Activated CD4-positive, alpha-beta T cell treated with anti-CD3 and anti-CD28 coated beads for 36 hours (primary cell): Measurements from ENCODE around the gene CCNH. TPM values are rescaled to one million over a fixed set of nuclear protein-coding genes. Genes with fewer than 3 reads are reported as not detected.

Experiments
- ATAC-seq: fragments of 200-7000 bp; cut with Tn5 transposase; one replicate; pipeline ENCODE4 v1.10.0; 2021; ENCODE audit warnings: mild to moderate bottlenecking, moderate library complexity
- CTCF ChIA-PET: fragments of 350-600 bp; sonication (Branson Sonifier 250); formaldehyde crosslinking; loops from one replicate; lab custom pipeline; 2021; ENCODE audit warnings: antibody characterized with exemption; lab: Charles Lee
- POLR2A ChIA-PET: fragments of 350-600 bp; sonication (Branson Sonifier 250); formaldehyde crosslinking; loops from one replicate; lab custom pipeline; 2021; ENCODE audit warnings: antibody characterized with exemption, inconsistent platforms; lab: Charles Lee
- DNase-seq: peaks from one replicate; pipeline ENCODE4 v3.0.0-alpha.2; 2020
- H3K27ac Mint-ChIP-seq: one replicate; pipeline ENCODE4 v1.8.0; 2021; ENCODE audit warnings: mixed read lengths
- H3K27me3 Mint-ChIP-seq: one replicate; pipeline ENCODE4 v1.8.0; 2021; ENCODE audit warnings: mixed read lengths
- H3K36me3 Mint-ChIP-seq: one replicate; pipeline ENCODE4 v1.8.0; 2021; ENCODE audit warnings: low read depth, mixed read lengths
- H3K4me1 Mint-ChIP-seq: one replicate; pipeline ENCODE4 v1.8.0; 2021; ENCODE audit warnings: mixed read lengths
- H3K4me3 Mint-ChIP-seq: one replicate; pipeline ENCODE4 v1.8.0; 2021; ENCODE audit warnings: mild to moderate bottlenecking, moderate library complexity, mixed read lengths
- H3K9me3 Mint-ChIP-seq: one replicate; pipeline ENCODE4 v1.8.0; 2021; ENCODE audit warnings: low read depth, mixed read lengths
- intact Hi-C, 2 experiments: fragments of 100-400 bp; cut with DNase I in 1 of 2; cut with micrococcal nuclease in 1 of 2; formaldehyde crosslinking; loops; one replicate each; pipeline versions ENCODE4 v1.14.2 to v1.15.1; 2022 to 2024; cut with DNase I, micrococcal nuclease
- total RNA-seq, 2 experiments: library from RNA; stranded (reverse); gene quantifications; one replicate each; pipeline ENCODE4 v1.2.3, GENCODE V29; 2021

Gene CCNH
- total RNA-seq: 100 to 1,000 TPM in 1 of 2 experiments, 10 to 100 TPM in 1; 62.7 to 111 TPM

DNA sequence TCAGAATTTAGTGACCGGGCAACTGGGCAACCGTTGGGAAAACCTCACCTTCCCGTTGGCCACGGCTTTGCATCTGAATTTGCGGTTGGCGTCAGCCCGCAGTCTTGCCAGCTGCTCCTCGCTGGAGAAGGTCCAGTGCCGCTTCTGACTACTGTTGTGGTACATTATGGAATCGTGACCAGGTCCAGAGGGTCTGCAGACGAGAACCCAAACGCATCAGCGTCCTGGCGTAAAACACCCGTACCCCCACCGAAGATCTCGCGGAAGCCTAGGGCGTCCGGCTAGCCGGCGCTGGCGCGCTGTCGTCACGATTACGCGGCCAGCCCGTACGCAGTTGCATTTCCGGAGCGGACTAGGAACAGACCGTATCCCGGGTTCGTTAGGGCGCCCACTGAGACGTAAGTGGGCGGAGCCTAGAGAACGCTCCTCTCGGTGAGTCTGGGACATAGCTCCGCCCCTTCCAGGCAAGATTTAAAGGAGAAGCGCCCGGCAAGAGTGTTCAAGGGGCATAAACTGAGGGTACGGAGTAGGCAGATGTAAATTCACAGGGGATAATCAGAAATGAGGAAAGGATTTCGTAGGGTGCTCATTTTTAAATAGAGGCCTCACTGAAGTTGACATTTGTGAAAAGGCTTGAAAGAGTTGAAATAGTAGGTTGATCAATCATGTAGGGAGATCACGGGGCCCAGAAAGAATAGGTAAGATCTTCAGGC lies at the start of gene CCNH:
CCNH (minus strand) TSS at position 301 of the 713 bp plus-strand sequence; CDS start at position 165, 136 bp downstream.
- ChIA-PET POLR2A (interaction anchor here (0.7 to 0.9 kb wide), 2 partner anchors 15 to 29 kb away, joined by 3 read pairs; no protein-coding TSS in a partner anchor), CTCF (interaction anchor here (0.6 to 3.3 kb wide), 3 partner anchors 12 to 368 kb away, joined by 3 to 25 read pairs (median 3); partner anchors contain the start of gene RASA1)
- DNase-seq: peak; percentile 98

DNA sequence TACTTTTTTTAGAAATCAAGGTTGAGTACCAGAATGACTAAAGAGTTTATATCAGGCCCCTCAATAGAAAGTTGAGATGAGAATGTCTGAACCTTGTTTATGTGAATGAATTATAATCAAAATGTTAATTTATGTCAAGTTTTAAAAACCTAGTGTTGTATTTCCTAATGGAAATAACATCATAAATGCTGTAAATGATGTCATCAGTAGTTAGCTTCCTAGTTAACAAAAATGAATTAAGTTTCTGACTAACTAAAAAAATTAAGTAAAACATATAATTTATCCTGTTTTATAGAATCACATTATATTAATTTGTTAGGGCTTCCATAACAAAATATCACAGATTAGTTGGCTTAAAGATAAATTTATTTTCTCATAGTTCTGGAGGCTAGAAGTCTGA lies 45.0 kb upstream of the CCNH start:
- H3K36me3 Mint-ChIP-seq: no peaks in the 10 kb centered on the region
- no peak overlapping the region for H3K4me3 Mint-ChIP-seq
- peaks cover 14% of the 10 kb centered on the region for H3K27me3 Mint-ChIP-seq
- POLR2A ChIA-PET: no interaction called here
- no peaks in the 10 kb centered on the region for H3K4me1 Mint-ChIP-seq
- no peak overlapping the region for H3K27ac Mint-ChIP-seq
- no peak for ATAC-seq
- H3K9me3 Mint-ChIP-seq: peaks cover 2% of the 10 kb centered on the region
- no peak for DNase-seq
- CTCF ChIA-PET: no interaction called here
- intact Hi-C loops: no loop called here

More for the DNA sequence above, at the start of gene CCNH:
- peaks cover 34% of the 10 kb centered on the region for H3K36me3 Mint-ChIP-seq
- peak within 1 kb of the TSS; percentile 98 for H3K4me3 Mint-ChIP-seq
- peaks cover 33% of the 10 kb centered on the region for H3K4me1 Mint-ChIP-seq
- intact Hi-C loops: loop anchor here (1.0 to 10.0 kb wide), 13 partner anchors 20 to 1280 kb away; partner anchors contain the start of genes COX7C (in 2 of the 2), TMEM161B (in 2 of the 2) and RASA1 (in 1 of the 2)
- peak; percentile 99 for ATAC-seq
- H3K9me3 Mint-ChIP-seq: no peaks in the 10 kb centered on the region
- H3K27me3 Mint-ChIP-seq: no peaks in the 10 kb centered on the region
- H3K27ac Mint-ChIP-seq: peak within 1 kb of the TSS; percentile 97

DNA sequence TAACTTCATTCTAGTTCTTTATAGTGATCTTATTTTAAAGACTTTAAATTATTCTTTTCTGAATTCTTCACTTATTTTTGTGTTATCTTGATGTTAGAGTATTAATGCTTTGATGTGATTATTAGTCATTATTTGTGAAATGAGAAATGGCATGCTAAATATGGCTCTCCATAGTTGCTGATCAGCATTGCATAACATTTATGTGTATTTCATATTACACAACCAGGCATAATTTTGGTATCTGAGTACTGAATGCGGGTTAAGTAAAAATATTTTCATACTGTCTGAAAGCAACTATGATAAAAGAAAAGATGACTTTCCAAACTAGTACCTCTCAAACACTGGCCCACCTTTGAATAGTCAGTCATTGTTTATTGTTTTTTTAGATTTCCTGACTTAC lies 41.1 kb upstream of the CCNH start:
- peaks cover 17% of the 10 kb centered on the region for H3K27me3 Mint-ChIP-seq
- ATAC-seq (no peak), DNase-seq (no peak)
- ChIA-PET POLR2A (no interaction called here), CTCF (no interaction called here)
- no peak overlapping the region for H3K27ac Mint-ChIP-seq
- intact Hi-C loops: no loop called here
- no peaks in the 10 kb centered on the region for H3K36me3 Mint-ChIP-seq
- no peaks in the 10 kb centered on the region for H3K9me3 Mint-ChIP-seq
- H3K4me3 Mint-ChIP-seq: no peak overlapping the region
- no peaks in the 10 kb centered on the region for H3K4me1 Mint-ChIP-seq

DNA sequence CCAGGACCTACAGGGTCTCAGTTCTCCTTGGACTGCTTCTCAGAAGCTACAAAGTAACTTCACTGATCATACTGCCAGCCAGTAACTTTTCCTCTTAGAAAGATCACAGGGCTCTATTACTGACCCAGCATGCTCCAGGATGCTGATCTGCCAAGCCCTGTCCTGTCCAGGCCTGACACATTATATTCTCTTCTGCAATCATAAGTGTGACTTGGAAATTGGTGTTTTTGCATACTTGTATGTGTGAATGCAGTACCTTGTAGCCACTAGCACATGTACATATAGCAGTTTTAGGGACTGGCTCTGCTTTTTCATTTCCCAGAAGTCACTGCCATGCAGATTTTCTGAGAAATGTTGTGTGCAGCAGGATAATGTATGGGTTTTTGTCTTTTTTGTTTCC lies 40.1 kb upstream of the CCNH start:
- Mint-ChIP-seq H3K9me3 (no peaks in the 10 kb centered on the region), H3K4me3 (no peak overlapping the region), H3K4me1 (no peaks in the 10 kb centered on the region), H3K27me3 (peaks cover 20% of the 10 kb centered on the region), H3K27ac (no peak overlapping the region), H3K36me3 (no peaks in the 10 kb centered on the region)
- no peak for DNase-seq
- CTCF ChIA-PET: no interaction called here
- intact Hi-C loops: no loop called here
- ATAC-seq: no peak
- POLR2A ChIA-PET: no interaction called here

DNA sequence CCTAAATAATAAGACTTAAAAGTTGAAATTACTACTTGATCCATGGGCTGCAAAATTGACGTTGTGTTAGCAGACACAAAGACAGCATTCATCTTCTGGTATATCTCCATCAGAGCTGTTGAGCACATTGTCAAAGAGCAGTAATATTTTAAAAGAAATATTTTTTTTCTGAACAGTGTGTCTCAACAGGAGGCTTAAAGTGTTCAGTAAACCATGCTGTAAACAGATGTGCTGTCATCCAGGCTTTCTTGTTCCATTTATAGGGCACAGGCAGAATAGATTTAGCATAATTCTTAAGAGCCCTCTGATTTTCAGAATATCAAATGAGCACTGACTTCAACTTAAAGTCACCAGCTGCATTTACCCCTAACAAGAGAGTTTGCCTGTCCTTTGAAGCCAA lies 29.7 kb upstream of the CCNH start:
- no peak overlapping the region for H3K4me3 Mint-ChIP-seq
- intact Hi-C loops: no loop called here

DNA sequence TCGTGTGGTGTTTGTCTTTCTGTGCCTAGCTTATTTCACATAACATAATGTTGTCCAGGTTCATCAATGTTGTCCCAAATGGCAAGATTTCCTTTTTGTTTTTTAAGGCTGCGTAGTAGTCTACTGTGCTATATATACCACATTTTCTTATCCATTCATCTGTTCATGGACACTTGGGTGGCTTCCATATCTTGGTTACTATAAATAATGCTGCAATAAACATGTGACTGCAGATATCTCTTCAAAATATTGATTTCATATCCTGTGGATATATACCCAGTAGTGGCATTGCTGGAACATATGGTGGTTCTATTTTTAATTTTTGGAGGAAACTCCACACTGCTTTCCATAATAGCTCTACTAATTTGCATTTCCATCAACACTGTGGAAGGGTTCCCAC lies 25.5 kb upstream of the CCNH start:
- Mint-ChIP-seq H3K9me3 (no peaks in the 10 kb centered on the region), H3K27me3 (peaks cover 11% of the 10 kb centered on the region), H3K27ac (no peak overlapping the region), H3K4me3 (no peak overlapping the region), H3K4me1 (peaks cover 2% of the 10 kb centered on the region), H3K36me3 (no peaks in the 10 kb centered on the region)
- ATAC-seq (no peak), DNase-seq (no peak)
- ChIA-PET CTCF (interaction anchor here (0.7 kb wide), 1 partner anchor 186 kb away, joined by 3 read pairs; no protein-coding TSS in a partner anchor), POLR2A (no interaction called here)
- intact Hi-C loops: no loop called here

More for the DNA sequence above, 29.7 kb upstream of the CCNH start:
- CTCF ChIA-PET: no interaction called here
- Mint-ChIP-seq H3K27ac (no peak overlapping the region), H3K4me1 (peaks cover 2% of the 10 kb centered on the region), H3K36me3 (no peaks in the 10 kb centered on the region), H3K27me3 (peaks cover 17% of the 10 kb centered on the region), H3K9me3 (no peaks in the 10 kb centered on the region)
- POLR2A ChIA-PET: no interaction called here
- ATAC-seq (no peak), DNase-seq (no peak)

DNA sequence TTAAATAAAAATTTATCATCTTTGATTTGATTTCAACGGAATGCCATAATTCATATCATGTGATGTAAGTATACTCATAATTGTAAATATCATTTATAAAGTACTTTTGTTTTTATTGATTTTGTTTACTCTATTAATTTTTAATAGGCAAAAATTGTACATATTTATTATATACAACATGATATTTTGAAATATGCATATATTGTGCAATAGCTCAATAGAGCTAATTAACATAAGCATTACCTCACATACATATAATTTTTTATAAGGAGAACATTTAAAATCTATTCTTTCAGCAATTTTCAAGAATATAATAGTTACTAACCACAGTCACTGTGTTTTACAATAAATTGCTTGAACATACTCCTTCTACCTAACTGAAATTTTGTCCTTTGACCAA lies 25.0 kb upstream of the CCNH start:
- Mint-ChIP-seq H3K36me3 (no peaks in the 10 kb centered on the region), H3K27ac (no peak overlapping the region), H3K27me3 (peaks cover 9% of the 10 kb centered on the region), H3K4me3 (no peak overlapping the region), H3K4me1 (peaks cover 2% of the 10 kb centered on the region), H3K9me3 (no peaks in the 10 kb centered on the region)
- ATAC-seq (no peak), DNase-seq (no peak)
- POLR2A ChIA-PET: no interaction called here
- intact Hi-C loops: no loop called here
- CTCF ChIA-PET: no interaction called here

DNA sequence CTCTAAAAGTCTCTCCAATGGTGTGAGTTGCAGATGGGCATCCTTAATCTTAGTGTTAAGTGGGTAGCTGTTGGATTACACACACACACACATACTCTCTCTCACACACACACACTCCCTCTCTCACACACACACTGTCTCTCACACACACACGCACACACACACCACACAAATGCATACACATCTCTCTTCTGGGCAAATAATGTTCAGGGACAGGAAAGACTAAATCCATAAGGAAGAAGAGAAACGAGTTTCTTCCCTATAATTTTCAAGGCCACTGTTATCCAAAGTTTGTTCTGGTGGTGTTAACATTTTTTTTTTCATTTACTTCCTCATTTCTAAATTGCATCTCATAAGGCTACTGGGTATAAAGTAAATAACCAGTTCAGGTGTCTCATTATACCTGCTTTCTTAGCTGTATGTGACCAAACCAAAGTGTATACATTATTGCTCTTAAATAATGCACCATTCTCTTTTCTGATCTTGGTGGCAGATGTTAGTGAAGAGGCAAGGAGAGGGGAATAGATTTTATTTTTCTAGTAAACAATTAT lies 22.5 kb upstream of the CCNH start:
- Mint-ChIP-seq H3K27ac (no peak overlapping the region), H3K36me3 (no peaks in the 10 kb centered on the region), H3K4me3 (no peak overlapping the region), H3K9me3 (no peaks in the 10 kb centered on the region), H3K27me3 (peaks cover 10% of the 10 kb centered on the region), H3K4me1 (peaks cover 5% of the 10 kb centered on the region)
- intact Hi-C loops: no loop called here
- ATAC-seq: no peak
- POLR2A ChIA-PET: no interaction called here
- CTCF ChIA-PET: no interaction called here
- DNase-seq: no peak

DNA sequence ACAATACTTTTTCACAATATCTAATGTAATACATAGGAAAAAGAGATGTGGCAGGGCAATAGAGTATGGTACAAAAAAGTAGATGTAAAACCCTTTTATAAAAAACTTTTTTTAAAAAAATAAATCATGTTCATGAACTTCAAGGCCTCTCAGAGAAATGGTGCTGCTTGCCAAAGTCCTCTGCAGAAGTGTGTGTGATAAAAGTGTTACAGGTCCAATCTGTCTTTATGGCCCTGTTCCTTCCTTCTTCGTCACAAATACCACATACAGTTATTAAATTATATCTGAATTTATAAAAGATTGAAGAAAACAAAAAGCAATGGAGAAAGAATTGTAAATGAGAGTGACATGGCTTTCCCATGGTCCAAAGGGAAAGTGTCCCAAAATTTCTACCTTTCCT lies 21.7 kb upstream of the CCNH start:
- DNase-seq: no peak
- POLR2A ChIA-PET: no interaction called here

DNA sequence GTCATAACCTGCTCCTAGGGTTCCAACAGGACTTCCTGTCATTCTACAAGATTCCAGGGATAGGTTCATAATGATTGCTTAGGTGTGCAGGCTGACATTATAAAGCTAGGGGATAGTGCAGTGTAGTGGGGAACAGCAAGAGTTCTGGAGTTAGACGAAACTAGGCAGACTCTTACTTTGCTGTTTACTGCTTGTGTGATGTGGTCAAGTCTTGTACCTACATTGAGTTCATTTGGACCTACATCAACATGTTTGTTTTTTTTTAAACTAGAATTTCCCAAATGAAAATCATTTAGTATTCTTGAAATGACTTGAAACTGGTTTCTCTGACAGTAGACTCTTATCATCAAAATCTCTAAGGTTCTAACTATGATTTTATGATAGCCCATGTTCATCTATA lies 21.2 kb upstream of the CCNH start:
- H3K27me3 Mint-ChIP-seq: peaks cover 13% of the 10 kb centered on the region
- CTCF ChIA-PET: no interaction called here
- no peak overlapping the region for H3K4me3 Mint-ChIP-seq

More for the DNA sequence above, 21.7 kb upstream of the CCNH start:
- no peak for ATAC-seq
- no peak overlapping the region for H3K27ac Mint-ChIP-seq
- intact Hi-C loops: no loop called here
- H3K36me3 Mint-ChIP-seq: no peaks in the 10 kb centered on the region
- CTCF ChIA-PET: no interaction called here
- no peaks in the 10 kb centered on the region for H3K9me3 Mint-ChIP-seq
- peaks cover 11% of the 10 kb centered on the region for H3K27me3 Mint-ChIP-seq
- no peak overlapping the region for H3K4me3 Mint-ChIP-seq
- H3K4me1 Mint-ChIP-seq: peaks cover 5% of the 10 kb centered on the region

DNA sequence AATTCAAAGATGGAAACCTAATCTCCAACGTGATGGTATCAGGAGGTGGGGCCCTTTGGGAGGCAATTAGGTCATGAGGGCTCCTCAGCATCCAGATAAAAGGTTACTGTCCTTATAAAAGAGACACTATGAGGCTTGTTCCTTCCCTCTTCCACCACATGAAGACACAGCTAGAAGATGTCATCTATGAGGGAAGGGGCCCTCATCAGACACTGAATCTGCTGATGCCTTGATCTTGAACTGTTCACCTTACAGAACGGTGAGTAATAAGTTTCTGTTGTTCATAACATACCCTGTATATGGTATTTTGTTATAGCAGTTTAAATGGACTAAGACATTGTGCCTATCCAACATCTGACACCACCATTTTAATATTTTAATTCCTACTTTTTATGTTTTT lies 19.7 kb upstream of the CCNH start:
- ATAC-seq (peak; percentile 90), DNase-seq (peak; percentile 11)
- ChIA-PET CTCF (interaction anchor here (0.7 kb wide), 1 partner anchor 1261 kb away, joined by 3 read pairs; no protein-coding TSS in a partner anchor), POLR2A (no interaction called here)
- H3K36me3 Mint-ChIP-seq: no peaks in the 10 kb centered on the region
- peaks cover 10% of the 10 kb centered on the region for H3K27me3 Mint-ChIP-seq
- no peak overlapping the region for H3K4me3 Mint-ChIP-seq
- intact Hi-C loops: loop anchor here in 1 of 2 experiments (1.0 kb wide), 1 partner anchor 19 kb away; no protein-coding TSS in a partner anchor
- peaks cover 5% of the 10 kb centered on the region for H3K4me1 Mint-ChIP-seq
- H3K27ac Mint-ChIP-seq: no peak overlapping the region
- no peaks in the 10 kb centered on the region for H3K9me3 Mint-ChIP-seq

More for the DNA sequence above, 21.2 kb upstream of the CCNH start:
- peaks cover 5% of the 10 kb centered on the region for H3K4me1 Mint-ChIP-seq
- H3K9me3 Mint-ChIP-seq: no peaks in the 10 kb centered on the region
- ATAC-seq: no peak
- no peak for DNase-seq
- intact Hi-C loops: no loop called here
- H3K36me3 Mint-ChIP-seq: no peaks in the 10 kb centered on the region
- H3K27ac Mint-ChIP-seq: no peak overlapping the region
- POLR2A ChIA-PET: no interaction called here
